Activated CD8-positive, alpha-beta T cell treated with anti-CD3 and anti-CD28 coated beads for 36 hours (primary cell): ENCODE results near the gene TMEM242. TPM values are rescaled to one million over a fixed set of nuclear protein-coding genes. Genes with fewer than 3 reads are reported as not detected.

Experiments
- ATAC-seq: fragments of 200-7000 bp; cut with Tn5 transposase; one replicate; pipeline ENCODE4 v1.10.0; 2021; ENCODE audit warnings: mild to moderate bottlenecking, moderate library complexity
- CTCF ChIA-PET: fragments of 350-600 bp; sonication (Branson Sonifier 250); formaldehyde crosslinking; loops from one replicate; lab custom pipeline; 2021; ENCODE audit warnings: antibody characterized with exemption; lab: Charles Lee
- POLR2A ChIA-PET: fragments of 350-600 bp; sonication (Branson Sonifier 250); formaldehyde crosslinking; loops from one replicate; lab custom pipeline; 2021; ENCODE audit warnings: antibody characterized with exemption; lab: Charles Lee
- DNase-seq: peaks from one replicate; pipeline ENCODE4 v3.0.0-alpha.2; 2020
- H3K27ac Mint-ChIP-seq: one replicate; pipeline ENCODE4 v1.8.0; 2021; ENCODE audit warnings: mild to moderate bottlenecking, mixed read lengths
- H3K27me3 Mint-ChIP-seq: one replicate; pipeline ENCODE4 v1.8.0; 2021; ENCODE audit warnings: mixed read lengths
- H3K36me3 Mint-ChIP-seq: one replicate; pipeline ENCODE4 v1.8.0; 2021; ENCODE audit warnings: low read depth, mixed read lengths
- H3K4me1 Mint-ChIP-seq: one replicate; pipeline ENCODE4 v1.8.0; 2021; ENCODE audit warnings: low read depth, mixed read lengths
- H3K4me3 Mint-ChIP-seq: one replicate; pipeline ENCODE4 v1.8.0; 2021; ENCODE audit warnings: mild to moderate bottlenecking, moderate library complexity, mixed read lengths
- H3K9me3 Mint-ChIP-seq: one replicate; pipeline ENCODE4 v1.8.0; 2021; ENCODE audit warnings: mixed read lengths
- intact Hi-C: fragments of 100-400 bp; cut with micrococcal nuclease; formaldehyde crosslinking; loops from one replicate; pipeline ENCODE4 v1.10.0; 2022
- total RNA-seq, 2 experiments: library from RNA; stranded (reverse); gene quantifications; one replicate each; pipeline ENCODE4 v1.2.3, GENCODE V29; 2021
- TF ChIP-seq, protein P1 (sequence below): fragments of 200-600 bp; IDR thresholded peaks from one replicate; pipeline ENCODE4 v1.8.0; 2022; ENCODE audit warnings: antibody characterized with exemption, mild to moderate bottlenecking

TMEM242 gene
- 1 to 10 TPM; 7.8 to 8.0 TPM for total RNA-seq

DNA sequence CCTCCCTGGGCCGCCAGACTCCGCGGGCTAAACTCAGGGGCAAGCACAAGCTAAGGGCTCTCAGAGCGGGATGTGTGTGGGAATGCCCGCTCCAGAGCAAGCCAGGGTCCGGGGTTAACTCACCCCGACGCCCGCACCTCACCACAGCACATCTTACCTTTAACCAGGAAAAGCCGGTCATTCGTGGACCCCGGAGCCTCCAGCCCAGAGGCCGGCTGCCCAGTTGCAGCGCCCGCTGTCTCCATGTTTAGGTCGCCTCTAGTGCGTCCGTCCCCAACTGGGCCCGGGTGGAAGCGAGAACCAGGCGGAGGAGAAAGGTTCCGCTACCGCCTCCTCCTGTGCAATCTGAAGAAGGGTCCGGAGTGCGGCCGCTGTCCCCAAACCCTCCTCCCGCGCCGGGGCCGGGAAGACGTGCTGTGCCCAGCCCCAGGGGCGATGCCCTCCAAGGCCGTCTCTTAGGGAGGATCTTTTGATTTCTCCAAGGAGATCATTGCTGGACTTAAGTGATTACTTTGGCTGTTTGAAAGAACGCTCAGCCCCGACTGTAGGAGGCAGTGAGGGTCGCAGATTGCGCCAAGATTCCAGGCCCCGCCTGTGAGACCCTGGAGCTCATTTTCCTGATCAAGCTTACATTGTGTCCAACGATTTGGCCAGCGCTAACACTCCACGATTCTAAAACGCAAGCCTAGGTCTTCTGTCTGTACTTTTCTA lies at the start of gene TMEM242:
Gene TMEM242 (minus strand): TSS at position 265 of the 711 bp plus-strand sequence. CDS start 20 bp downstream, at position 245.
- Mint-ChIP-seq H3K4me1 (peaks cover 31% of the 10 kb centered on the region), H3K36me3 (peaks cover 10% of the 10 kb centered on the region), H3K27me3 (peaks cover 21% of the 10 kb centered on the region), H3K27ac (peak within 1 kb of the TSS; percentile 88), H3K9me3 (no peaks in the 10 kb centered on the region), H3K4me3 (peak within 1 kb of the TSS; percentile 91)
- ATAC-seq = peak; percentile 94
- ChIA-PET CTCF (interaction anchor here (0.6 to 5.2 kb wide), 14 partner anchors 9 to 545 kb away, joined by 3 to 40 read pairs (median 4); partner anchors contain the start of gene ZDHHC14), POLR2A (interaction anchor here (0.7 to 2.7 kb wide), 12 partner anchors 8 to 520 kb away, joined by 3 to 8 read pairs (median 3); partner anchors contain the start of gene ZDHHC14)
- intact Hi-C loops = loop anchor here (5.0 kb wide), 1 partner anchor 59 kb away; the partner anchor contains the start of gene ZDHHC14
- peak; percentile 91 for DNase-seq
- TF ChIP-seq, protein P1, sequence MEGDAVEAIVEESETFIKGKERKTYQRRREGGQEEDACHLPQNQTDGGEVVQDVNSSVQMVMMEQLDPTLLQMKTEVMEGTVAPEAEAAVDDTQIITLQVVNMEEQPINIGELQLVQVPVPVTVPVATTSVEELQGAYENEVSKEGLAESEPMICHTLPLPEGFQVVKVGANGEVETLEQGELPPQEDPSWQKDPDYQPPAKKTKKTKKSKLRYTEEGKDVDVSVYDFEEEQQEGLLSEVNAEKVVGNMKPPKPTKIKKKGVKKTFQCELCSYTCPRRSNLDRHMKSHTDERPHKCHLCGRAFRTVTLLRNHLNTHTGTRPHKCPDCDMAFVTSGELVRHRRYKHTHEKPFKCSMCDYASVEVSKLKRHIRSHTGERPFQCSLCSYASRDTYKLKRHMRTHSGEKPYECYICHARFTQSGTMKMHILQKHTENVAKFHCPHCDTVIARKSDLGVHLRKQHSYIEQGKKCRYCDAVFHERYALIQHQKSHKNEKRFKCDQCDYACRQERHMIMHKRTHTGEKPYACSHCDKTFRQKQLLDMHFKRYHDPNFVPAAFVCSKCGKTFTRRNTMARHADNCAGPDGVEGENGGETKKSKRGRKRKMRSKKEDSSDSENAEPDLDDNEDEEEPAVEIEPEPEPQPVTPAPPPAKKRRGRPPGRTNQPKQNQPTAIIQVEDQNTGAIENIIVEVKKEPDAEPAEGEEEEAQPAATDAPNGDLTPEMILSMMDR = peak; percentile 16

DNA sequence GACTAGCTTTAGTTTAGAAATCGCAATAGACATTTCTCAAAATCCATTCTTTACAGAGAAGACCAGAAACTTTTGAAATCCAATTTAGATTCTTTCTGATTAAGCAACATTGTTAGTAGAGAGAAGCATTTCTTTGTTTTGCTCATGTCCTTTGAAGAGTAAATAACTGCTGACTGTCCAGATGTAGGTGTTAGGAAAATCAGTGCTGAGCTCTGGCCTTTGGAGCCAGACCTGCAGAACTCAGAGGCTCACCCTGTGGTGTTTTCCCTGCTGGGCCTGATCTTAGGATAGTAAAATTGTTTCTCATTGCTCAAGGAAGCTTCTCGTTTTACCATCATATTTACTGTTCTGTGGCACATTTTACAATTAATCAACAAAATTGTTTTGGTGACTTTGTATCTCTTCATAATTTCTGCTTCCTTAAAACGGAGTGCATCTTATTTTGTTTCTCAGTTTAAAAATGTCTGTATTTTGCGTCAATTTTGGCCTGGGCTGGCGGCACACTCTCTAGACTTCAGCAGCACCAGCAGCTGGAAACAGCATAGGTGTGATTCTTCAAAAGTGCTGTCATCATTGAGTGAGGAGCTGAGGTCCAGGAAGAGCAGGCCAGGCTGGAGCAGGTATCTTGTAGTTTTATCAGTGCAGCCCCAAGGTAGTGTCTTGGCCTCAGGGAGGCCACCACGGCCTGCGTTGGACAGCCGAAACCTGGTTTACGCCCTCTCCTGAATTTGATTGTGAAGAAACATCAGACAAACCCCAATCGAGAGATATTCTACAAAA lies 49.4 kb upstream of the TMEM242 start:
- intact Hi-C loops = no loop called here
- TF ChIP-seq, protein P1 = no peak
- ATAC-seq (no peak), DNase-seq (no peak)
- Mint-ChIP-seq H3K36me3 (no peaks in the 10 kb centered on the region), H3K4me3 (no peak overlapping the region), H3K4me1 (peaks cover 36% of the 10 kb centered on the region), H3K27ac (no peak overlapping the region), H3K9me3 (no peaks in the 10 kb centered on the region), H3K27me3 (peaks cover 13% of the 10 kb centered on the region)
- ChIA-PET POLR2A (no interaction called here), CTCF (interaction anchor here (1.5 kb wide), 1 partner anchor 204 kb away, joined by 3 read pairs; no protein-coding TSS in a partner anchor)

DNA sequence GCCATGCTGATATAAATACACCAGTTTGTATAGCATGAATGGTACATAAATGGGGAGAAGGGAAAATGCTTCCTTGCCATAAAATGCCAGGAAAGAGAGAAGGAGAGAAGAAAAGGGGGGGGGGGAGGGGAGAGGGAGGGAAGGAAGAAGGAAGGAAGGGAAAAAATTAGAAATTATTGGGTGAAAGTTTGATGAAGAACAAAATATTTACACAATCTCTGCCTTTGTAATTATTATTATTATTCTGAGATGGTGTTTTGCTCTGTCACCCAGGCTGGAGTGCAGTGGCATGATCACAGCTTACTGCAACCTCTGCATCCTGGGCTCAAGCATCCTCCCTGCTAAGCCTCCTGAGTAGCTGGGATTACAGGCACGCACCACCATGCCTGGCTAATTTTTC lies 47.4 kb upstream of the TMEM242 start:
- Mint-ChIP-seq H3K36me3 (no peaks in the 10 kb centered on the region), H3K27me3 (peaks cover 23% of the 10 kb centered on the region), H3K4me3 (no peak overlapping the region), H3K9me3 (no peaks in the 10 kb centered on the region), H3K4me1 (peaks cover 24% of the 10 kb centered on the region), H3K27ac (no peak overlapping the region)
- ChIA-PET CTCF (interaction anchor here (0.7 to 1.0 kb wide), 2 partner anchors 9 to 56 kb away, joined by 3 to 4 read pairs; no protein-coding TSS in a partner anchor), POLR2A (interaction anchor here (1.1 kb wide), 1 partner anchor 9 kb away, joined by 4 read pairs; no protein-coding TSS in a partner anchor)
- DNase-seq (no peak), ATAC-seq (no peak)
- TF ChIP-seq, protein P1 = no peak
- intact Hi-C loops = no loop called here

DNA sequence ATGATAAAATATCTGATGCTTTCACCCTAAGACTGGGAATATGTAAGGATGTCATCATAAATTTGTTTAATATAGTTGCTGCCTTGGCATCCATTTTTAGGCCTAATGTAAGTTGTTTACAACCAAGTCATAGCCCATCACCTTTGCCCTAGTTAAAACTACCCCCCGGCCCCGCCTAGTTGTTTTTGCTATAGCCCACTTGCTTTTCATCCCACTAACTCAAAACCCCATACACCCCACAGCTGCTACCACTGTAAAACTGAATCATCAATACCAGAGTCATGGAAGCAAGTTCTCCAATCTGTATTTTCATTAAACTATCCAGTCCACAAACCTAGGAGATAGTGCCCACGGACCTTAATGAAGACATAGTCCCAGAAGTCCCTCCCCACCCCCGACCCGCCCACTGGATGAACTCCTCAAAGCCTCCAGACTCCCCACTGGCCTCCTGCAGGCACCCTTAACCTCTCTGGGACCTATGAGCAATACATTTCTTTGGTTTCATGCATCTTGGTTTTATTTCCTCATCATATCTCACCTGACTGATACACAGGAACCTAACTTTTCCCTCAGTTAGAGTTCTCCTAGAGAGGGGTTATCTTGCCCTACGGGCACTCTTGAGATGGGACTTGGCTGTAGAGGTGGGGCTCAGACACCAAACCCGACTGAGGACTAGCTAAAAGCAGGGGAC lies 45.2 kb upstream of the TMEM242 start:
- Mint-ChIP-seq H3K9me3 (no peaks in the 10 kb centered on the region), H3K4me3 (no peak overlapping the region), H3K36me3 (no peaks in the 10 kb centered on the region), H3K27me3 (peaks cover 29% of the 10 kb centered on the region), H3K27ac (no peak overlapping the region), H3K4me1 (peaks cover 21% of the 10 kb centered on the region)
- ChIA-PET POLR2A (interaction anchor here (1.1 kb wide), 1 partner anchor 11 kb away, joined by 5 read pairs; no protein-coding TSS in a partner anchor), CTCF (interaction anchor here (1.0 kb wide), 1 partner anchor 54 kb away, joined by 3 read pairs; no protein-coding TSS in a partner anchor)
- peak; percentile 47 for DNase-seq
- peak; percentile 66 for ATAC-seq
- TF ChIP-seq, protein P1 = no peak
- intact Hi-C loops = no loop called here
